Measurements from ENCODE around the gene ABCB8.

The ABCB8 gene

GRCh38 chr7:151087245-151088018 lies 59.2 kb downstream of the ABCB8 start:
- ChIA-PET POLR2A (interaction anchor here (0.6 to 1.8 kb wide), 4 partner anchors 9 to 179 kb away, joined by 3 to 7 read pairs (median 4); no protein-coding TSS in a partner anchor), CTCF (interaction anchor here (0.5 to 1.5 kb wide), 9 partner anchors 20 to 1316 kb away, joined by 3 to 8 read pairs (median 3); no protein-coding TSS in a partner anchor)
- Histone ChIP-seq H3K27ac (ENCODE audit: extremely low read depth, low read depth, low read length) (peak overlapping the region; percentile 82), H3K4me3 (ENCODE audit: low read depth, low read length) (peak overlapping the region; percentile 80), H3K36me3 (ENCODE audit: control insufficient read depth in 2 of 2, insufficient read depth in 1 of 2, low read length in 2 of 2) (peaks cover 0 to 28% of the 10 kb centered on the region in 2 experiments; a peak in 1 of 3 replicates), H3K9me3 (ENCODE audit: control insufficient read depth, insufficient read depth, low read depth, low read length) (no peaks in the 10 kb centered on the region), H3K4me1 (ENCODE audit: control insufficient read depth, insufficient read depth, low read length) (peaks cover 4% of the 10 kb centered on the region; the same call in 1 of the 2 replicates)
- no peak for TF ChIP-seq ZNF580 (tag by site-specific recombination; IDR thresholded peaks at IDR 0.05)
- TF ChIP-seq ZNF600 (tag by site-specific recombination; IDR thresholded peaks at IDR 0.05), result peak; percentile 81; the same call in 1 of the 2 replicates
- no peak for TF ChIP-seq ZNF366 (tag by site-specific recombination; conservative IDR thresholded peaks at IDR 0.05)
- TF ChIP-seq ZSCAN23 (tag by site-specific recombination; IDR thresholded peaks at IDR 0.05), result no peak
- TF ChIP-seq ZNF174 (tag by site-specific recombination; IDR thresholded peaks at IDR 0.05), result no peak
- 0 out of 2 replicates have a peak, but pooled peaks have one; percentile 43 for TF ChIP-seq ZNF423 (tag by site-specific recombination; IDR thresholded peaks at IDR 0.05)
- no peak for TF ChIP-seq INSM2 (tag by site-specific recombination; IDR thresholded peaks at IDR 0.05)
- TF ChIP-seq YY1 (tag by site-specific recombination; IDR thresholded peaks at IDR 0.05), result no peak
- no peak for TF ChIP-seq ZNF140 (tag by site-specific recombination; IDR thresholded peaks at IDR 0.05)
- no peak for TF ChIP-seq SP7 (tag by site-specific recombination; IDR thresholded peaks at IDR 0.05)
- TF ChIP-seq TRIM28 (IDR thresholded peaks at IDR 0.05; ENCODE audit: borderline replicate concordance, low read length), result no peak
- no peak for TF ChIP-seq ZNF10 (tag by site-specific recombination; IDR thresholded peaks at IDR 0.05)
- peak; percentile 80 for TF ChIP-seq KLF9 (tag by site-specific recombination; IDR thresholded peaks at IDR 0.05; ENCODE audit: low read depth)
- no peak for TF ChIP-seq ZBTB1 (tag by site-specific recombination; IDR thresholded peaks at IDR 0.05)
- TF ChIP-seq ZNF792 (tag by site-specific recombination; IDR thresholded peaks at IDR 0.05), result no peak
- no peak for TF ChIP-seq ATF2 (tag by site-specific recombination; IDR thresholded peaks at IDR 0.05; ENCODE audit: low read depth)
- TF ChIP-seq ZNF670 (tag by site-specific recombination; IDR thresholded peaks at IDR 0.05; ENCODE audit: low read depth), result no peak
- no peak; the same call in 1 of the 2 replicates for TF ChIP-seq ZNF341 (tag by site-specific recombination; IDR thresholded peaks at IDR 0.05; ENCODE audit: low read depth)
- no peak for TF ChIP-seq RBAK (tag by site-specific recombination; IDR thresholded peaks at IDR 0.05)
- no peak for TF ChIP-seq FEZF1 (tag by site-specific recombination; IDR thresholded peaks at IDR 0.05)
- TF ChIP-seq KLF16 (tag by site-specific recombination; IDR thresholded peaks at IDR 0.05), result peak; percentile 42
- TF ChIP-seq ZNF311 (tag by site-specific recombination; IDR thresholded peaks at IDR 0.05; ENCODE audit: borderline replicate concordance), result no peak
- TF ChIP-seq ZFP69B (tag by site-specific recombination; IDR thresholded peaks at IDR 0.05), result no peak
- no peak for TF ChIP-seq ZNF223 (tag by site-specific recombination; IDR thresholded peaks at IDR 0.05)
- TF ChIP-seq ZBTB11 (tag by site-specific recombination; conservative IDR thresholded peaks at IDR 0.05; ENCODE audit: low read depth), result peak; percentile 16; the same call in 1 of the 2 replicates
- peak; percentile 59; the same call in 1 of the 2 replicates for TF ChIP-seq ZFHX2 (tag by site-specific recombination; conservative IDR thresholded peaks at IDR 0.05)
- TF ChIP-seq REST (tag by site-specific recombination; IDR thresholded peaks at IDR 0.05), result no peak; the same call in 1 of the 2 replicates
- TF ChIP-seq ZNF138 (tag by site-specific recombination; IDR thresholded peaks at IDR 0.05; ENCODE audit: borderline replicate concordance), result no peak

Data from HEK293 (cell line).